ENCODE measurements around the gene KIF20B. TPM values are rescaled to one million over a fixed set of nuclear protein-coding genes. Genes with fewer than 3 reads are reported as not detected.

KIF20B gene
- total RNA-seq, 2 donors from 2014 or later: 2.0 to 9.9 TPM

DNA sequence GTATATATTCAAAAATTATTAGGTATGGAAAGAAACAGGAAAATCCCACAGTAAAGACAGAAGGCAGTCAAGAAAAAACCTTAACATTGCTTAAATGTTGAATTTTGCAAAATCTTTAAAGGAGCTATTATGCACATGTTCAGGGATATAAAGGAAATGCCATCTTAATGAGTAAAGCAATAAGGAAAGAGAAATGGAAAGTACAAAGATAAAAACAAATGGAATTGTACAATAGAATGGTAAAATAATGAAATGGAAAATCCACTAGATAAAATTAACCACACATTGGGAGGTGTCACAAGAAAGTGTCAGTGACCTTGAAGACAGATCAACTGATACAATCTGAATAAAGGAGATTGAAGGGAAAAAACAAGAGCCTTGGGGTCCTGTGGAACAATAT, 82.0 kb downstream of the KIF20B start:
- DNase-seq (ENCODE audit: low spot score) (no peak), ATAC-seq (ENCODE audit: insufficient number of reproducible peaks, low FRiP score, low read depth) (no peak)
- Histone ChIP-seq H3K9me3 (no peaks in the 10 kb centered on the region), H3K36me3 (no peaks in the 10 kb centered on the region), H3K4me3 (no peak overlapping the region), H3K27ac (no peak overlapping the region), H3K27me3 (replicated peaks; ENCODE audit: insufficient read depth) (no peaks in the 10 kb centered on the region), H3K4me1 (ENCODE audit: control insufficient read depth in 1 of 2, low read depth in 2 of 2) (peaks cover 11 to 16% of the 10 kb centered on the region in 2 donors)
- TF ChIP-seq, protein P1, sequence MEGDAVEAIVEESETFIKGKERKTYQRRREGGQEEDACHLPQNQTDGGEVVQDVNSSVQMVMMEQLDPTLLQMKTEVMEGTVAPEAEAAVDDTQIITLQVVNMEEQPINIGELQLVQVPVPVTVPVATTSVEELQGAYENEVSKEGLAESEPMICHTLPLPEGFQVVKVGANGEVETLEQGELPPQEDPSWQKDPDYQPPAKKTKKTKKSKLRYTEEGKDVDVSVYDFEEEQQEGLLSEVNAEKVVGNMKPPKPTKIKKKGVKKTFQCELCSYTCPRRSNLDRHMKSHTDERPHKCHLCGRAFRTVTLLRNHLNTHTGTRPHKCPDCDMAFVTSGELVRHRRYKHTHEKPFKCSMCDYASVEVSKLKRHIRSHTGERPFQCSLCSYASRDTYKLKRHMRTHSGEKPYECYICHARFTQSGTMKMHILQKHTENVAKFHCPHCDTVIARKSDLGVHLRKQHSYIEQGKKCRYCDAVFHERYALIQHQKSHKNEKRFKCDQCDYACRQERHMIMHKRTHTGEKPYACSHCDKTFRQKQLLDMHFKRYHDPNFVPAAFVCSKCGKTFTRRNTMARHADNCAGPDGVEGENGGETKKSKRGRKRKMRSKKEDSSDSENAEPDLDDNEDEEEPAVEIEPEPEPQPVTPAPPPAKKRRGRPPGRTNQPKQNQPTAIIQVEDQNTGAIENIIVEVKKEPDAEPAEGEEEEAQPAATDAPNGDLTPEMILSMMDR (IDR thresholded peaks at IDR 0.05): no peak

DNA sequence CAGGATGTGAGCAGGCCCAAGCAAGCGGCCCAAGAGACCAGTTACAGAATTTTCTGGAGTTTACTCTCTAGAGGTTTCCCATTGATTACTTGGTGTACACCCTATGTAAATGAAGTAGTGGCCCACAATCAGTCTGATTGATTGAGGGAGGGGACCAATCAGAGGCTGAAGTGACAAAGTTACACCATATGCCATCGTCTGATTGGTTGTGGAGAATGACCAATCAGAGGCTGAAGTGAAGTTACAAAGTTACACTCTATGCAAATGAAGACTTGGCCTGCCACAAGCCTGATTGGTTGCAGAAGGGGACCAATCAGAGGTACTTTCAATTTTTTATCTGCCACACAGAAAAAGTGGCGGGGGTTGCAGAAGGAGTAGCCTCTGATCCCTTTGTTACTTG, 83.7 kb downstream of the KIF20B start:
- ATAC-seq (ENCODE audit: insufficient number of reproducible peaks, low FRiP score, low read depth) (no peak), DNase-seq (ENCODE audit: low spot score) (no peak)
- H3K4me3 ChIP-seq: no peak overlapping the region
- TF ChIP-seq, protein P1 (IDR thresholded peaks at IDR 0.05): no peak
- no peaks in the 10 kb centered on the region for H3K27me3 ChIP-seq (replicated peaks; ENCODE audit: insufficient read depth)
- no peaks in the 10 kb centered on the region for H3K36me3 ChIP-seq
- H3K9me3 ChIP-seq: no peaks in the 10 kb centered on the region
- H3K4me1 ChIP-seq (ENCODE audit: control insufficient read depth in 1 of 2, low read depth in 2 of 2): peaks cover 11 to 16% of the 10 kb centered on the region in 2 donors
- H3K27ac ChIP-seq: peak overlapping the region in 1 of 2 donors; percentile 37

DNA sequence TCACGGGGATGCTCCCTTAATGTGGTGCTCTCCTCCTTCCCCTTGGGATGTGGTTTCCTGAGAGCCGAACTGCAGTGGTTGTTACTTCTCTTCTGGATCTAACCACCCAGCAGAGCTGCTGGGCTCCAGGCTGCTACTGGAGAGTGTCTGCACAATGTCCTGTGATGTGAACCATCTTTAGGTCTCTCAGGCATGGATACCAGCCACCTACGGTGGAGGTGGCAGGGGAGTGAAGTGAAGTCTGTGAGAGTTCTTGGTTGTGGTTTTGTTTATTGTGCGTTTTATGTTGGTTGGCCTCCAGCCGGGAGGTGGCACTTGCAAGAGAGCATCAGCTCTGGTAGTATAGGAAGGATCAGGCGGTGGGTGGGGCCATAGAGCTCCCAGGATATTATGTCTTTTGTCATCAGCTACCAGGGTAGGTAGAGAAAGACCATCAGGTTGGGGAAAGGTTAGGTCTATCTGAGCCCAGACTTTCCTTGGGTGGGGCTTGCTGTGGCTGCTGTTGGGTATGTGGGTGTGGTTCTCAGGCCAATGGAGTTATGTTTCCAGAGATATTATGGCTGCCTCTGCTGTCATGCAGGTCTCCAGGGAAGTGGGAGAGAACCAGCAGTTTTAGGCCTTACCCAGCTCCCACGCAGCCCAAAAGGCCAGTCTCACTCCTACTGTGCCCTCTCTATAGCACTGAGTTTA, 87.9 kb downstream of the KIF20B start:
- ATAC-seq (ENCODE audit: insufficient number of reproducible peaks, low FRiP score, low read depth): no peak

DNA sequence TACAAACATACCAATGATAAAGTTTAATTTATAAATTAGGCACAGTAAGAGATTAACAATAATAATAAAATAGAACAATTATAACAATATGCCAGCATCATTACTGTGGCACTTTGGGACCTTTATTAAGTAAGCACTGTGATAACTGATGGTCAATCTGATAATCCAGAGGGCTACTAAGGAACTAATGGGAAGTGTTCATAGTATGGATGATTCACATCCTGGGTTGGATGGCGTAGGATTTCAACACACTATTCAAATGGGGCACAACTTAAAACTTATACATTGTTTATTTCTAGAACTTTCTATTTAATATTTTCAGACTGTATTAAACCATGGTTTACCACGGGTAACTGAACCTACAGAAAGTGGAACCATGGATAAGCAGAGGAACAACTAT, 90.8 kb downstream of the KIF20B start:
- DNase-seq (ENCODE audit: low spot score) (no peak), ATAC-seq (ENCODE audit: insufficient number of reproducible peaks, low FRiP score, low read depth) (no peak)
- no peaks in the 10 kb centered on the region for H3K9me3 ChIP-seq
- H3K36me3 ChIP-seq: no peaks in the 10 kb centered on the region
- no peaks in the 10 kb centered on the region for H3K27me3 ChIP-seq (replicated peaks; ENCODE audit: insufficient read depth)
- H3K4me3 ChIP-seq: no peak overlapping the region
- TF ChIP-seq, protein P1 (IDR thresholded peaks at IDR 0.05): no peak
- H3K27ac ChIP-seq: no peak overlapping the region
- H3K4me1 ChIP-seq (ENCODE audit: control insufficient read depth in 1 of 2, low read depth in 2 of 2): peaks cover 0 to 4% of the 10 kb centered on the region in 2 donors

More for the DNA sequence above, 87.9 kb downstream of the KIF20B start:
- Histone ChIP-seq H3K9me3 (no peaks in the 10 kb centered on the region), H3K27ac (no peak overlapping the region), H3K36me3 (no peaks in the 10 kb centered on the region), H3K4me1 (ENCODE audit: control insufficient read depth in 1 of 2, low read depth in 2 of 2) (peaks cover 5 to 8% of the 10 kb centered on the region in 2 donors), H3K27me3 (replicated peaks; ENCODE audit: insufficient read depth) (no peaks in the 10 kb centered on the region), H3K4me3 (no peak overlapping the region)
- no peak for DNase-seq (ENCODE audit: low spot score)
- TF ChIP-seq, protein P1 (IDR thresholded peaks at IDR 0.05): no peak

DNA sequence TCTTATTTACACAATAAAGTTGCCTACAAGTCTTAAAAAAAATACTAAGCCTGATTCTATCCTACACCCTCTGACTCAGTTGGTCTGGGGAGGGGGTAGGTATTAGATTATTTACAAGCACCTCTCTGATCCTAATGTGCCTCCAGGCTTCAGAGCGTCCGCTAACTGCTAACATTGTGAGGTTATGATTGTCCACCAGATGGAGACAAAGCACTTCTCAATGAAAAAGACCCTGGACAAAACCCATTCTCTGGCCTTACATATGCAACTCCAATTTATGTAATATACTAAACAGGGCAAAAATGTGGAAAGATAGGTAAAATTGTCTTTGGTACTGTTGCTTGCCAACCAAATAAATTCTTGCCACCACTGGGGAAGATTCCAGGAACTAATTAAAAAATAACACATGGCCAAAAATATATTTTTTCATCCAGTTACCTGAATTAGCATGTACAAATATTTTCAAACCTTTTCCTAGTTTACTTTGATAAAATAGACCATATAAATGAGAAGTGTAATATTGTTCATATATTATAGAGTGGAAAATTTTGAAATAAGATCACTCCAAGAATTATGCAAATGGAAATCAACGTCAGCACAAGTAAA, 92.4 kb downstream of the KIF20B start:
- DNase-seq (ENCODE audit: low spot score): no peak
- Histone ChIP-seq H3K4me3 (no peak overlapping the region), H3K9me3 (no peaks in the 10 kb centered on the region), H3K27ac (no peak overlapping the region), H3K36me3 (no peaks in the 10 kb centered on the region), H3K27me3 (replicated peaks; ENCODE audit: insufficient read depth) (no peaks in the 10 kb centered on the region), H3K4me1 (ENCODE audit: control insufficient read depth in 1 of 2, low read depth in 2 of 2) (peaks cover 3 to 11% of the 10 kb centered on the region in 2 donors)
- TF ChIP-seq, protein P1 (IDR thresholded peaks at IDR 0.05): peak; percentile 84
- no peak for ATAC-seq (ENCODE audit: insufficient number of reproducible peaks, low FRiP score, low read depth)
